ENCODE results near the gene PYGB.

Gene PYGB

DNA sequence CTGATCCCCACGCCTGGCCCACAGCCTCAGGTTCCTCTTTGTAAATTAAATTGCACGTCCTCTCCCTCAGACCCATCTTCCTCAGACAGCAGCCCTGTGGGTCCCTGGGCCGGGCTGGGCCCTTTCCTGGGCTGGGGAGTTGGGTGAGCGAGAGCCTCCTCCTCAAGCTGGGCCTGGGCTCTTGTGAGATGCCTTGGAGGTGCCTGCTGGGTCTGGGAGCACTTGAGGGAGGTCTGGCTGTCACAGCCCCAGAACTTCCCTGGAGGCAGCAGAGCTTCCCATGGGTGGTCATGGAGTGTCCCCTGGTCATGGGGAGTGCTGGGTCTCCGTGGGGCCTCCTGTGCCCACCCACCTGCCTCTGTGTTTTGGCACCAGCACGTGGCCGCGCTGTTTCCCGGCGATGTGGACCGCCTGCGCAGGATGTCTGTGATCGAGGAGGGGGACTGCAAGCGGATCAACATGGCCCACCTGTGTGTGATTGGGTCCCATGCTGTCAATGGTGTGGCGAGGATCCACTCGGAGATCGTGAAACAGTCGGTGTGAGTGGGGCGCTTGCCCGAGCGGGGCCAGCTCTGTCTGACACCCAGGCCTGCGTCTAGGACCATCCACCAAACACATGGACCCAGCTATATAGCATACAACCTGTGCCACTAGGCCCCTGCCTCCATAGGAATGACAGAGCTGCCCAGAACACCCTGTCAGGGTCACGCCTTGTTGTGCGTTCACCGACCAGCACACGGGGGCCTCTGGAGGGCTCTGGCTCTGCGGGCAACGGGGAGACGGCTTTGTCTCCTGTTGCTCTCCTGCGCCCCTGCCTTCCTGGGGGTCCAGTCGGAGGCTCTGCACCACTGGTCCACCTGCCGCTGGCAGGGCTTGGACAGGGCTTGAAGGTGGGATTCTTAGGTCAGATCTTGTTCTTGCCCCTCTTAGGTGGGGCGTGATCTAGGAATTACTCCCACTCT, 33.0 kb downstream of the PYGB start:
- DNase-seq (ENCODE audit: low read depth in 3 of 3, low spot score in 1 of 3), result no peak

DNA sequence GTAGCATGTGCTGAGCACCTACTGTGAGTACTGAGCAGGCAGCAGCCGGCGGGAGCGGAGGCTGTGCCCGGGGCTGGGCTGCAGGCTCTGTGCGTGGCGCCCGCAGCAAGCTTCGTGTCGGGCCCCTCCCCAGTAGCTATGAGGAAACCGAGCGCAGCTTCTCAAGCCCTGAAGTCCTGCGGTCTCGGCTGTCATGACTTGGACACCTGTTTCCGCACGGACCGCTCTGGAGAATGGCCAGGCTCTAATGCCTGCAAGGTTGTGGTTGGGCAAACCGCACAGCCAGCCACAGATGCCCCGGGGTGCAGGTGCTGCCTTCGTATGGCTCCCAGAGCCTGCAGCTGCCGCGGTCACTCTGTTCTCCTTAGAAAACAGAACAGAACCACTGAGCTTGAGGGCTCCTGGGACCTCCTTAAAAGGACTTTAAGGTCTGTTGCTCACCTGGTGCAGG, 33.7 kb downstream of the PYGB start:
- DNase-seq (ENCODE audit: low read depth in 3 of 3, low spot score in 1 of 3), result no peak

DNA sequence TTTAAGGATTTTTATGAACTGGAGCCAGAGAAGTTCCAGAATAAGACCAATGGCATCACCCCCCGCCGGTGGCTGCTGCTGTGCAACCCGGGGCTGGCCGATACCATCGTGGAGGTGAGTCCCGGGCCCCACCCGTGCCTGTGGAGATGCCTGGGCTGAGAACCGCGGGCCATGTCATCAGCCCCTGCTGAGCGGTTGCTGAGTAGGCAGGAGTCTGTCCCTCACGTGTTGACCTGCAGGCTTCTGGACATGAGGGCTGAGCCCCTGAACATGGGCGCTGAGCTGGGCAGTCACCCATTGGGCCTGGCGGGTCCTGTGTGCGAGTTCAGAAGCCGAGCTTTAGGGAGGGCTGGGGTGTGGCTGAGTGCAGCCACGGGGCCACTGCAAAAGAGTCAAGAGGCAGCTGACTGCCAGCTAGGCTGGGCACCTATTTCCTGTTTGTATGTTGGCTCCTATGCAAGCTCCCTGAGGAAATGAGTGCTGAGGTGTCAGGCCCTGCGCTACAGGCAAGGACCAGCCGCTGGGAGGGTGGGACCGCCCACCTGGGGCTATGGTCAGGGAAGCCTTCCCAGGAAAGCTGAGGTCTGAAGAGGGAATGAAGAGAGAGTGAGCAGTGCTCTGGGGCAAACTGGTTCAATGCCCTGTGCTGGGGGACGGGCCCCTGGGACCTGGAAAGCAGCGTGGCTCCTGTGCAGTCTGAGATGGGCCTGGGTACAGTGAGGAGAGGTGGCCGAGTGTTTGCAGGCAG, 34.3 kb downstream of the PYGB start:
- no peak for DNase-seq (ENCODE audit: low read depth in 3 of 3, low spot score in 1 of 3)

DNA sequence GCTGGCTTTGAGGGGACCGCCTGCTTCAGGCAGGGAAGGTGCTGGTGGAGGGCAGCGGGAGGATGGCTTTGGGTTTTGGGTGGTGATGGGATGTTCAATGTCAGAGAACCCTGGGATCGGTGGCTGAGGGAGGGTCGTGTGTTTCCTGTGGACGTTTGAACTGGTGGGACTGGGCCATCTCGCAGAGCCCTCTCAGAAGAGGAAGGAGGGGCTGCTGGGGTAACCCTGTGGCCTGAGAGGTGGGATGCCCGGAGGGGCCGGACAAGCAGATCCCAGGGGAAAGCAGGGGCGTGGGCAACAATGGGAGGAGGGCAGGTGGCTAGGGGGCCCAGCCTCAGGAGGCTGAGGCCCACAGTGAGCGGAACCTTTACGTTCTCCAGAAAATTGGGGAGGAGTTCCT, 34.9 kb downstream of the PYGB start:
- no peak for DNase-seq (ENCODE audit: low read depth in 3 of 3, low spot score in 1 of 3)

DNA sequence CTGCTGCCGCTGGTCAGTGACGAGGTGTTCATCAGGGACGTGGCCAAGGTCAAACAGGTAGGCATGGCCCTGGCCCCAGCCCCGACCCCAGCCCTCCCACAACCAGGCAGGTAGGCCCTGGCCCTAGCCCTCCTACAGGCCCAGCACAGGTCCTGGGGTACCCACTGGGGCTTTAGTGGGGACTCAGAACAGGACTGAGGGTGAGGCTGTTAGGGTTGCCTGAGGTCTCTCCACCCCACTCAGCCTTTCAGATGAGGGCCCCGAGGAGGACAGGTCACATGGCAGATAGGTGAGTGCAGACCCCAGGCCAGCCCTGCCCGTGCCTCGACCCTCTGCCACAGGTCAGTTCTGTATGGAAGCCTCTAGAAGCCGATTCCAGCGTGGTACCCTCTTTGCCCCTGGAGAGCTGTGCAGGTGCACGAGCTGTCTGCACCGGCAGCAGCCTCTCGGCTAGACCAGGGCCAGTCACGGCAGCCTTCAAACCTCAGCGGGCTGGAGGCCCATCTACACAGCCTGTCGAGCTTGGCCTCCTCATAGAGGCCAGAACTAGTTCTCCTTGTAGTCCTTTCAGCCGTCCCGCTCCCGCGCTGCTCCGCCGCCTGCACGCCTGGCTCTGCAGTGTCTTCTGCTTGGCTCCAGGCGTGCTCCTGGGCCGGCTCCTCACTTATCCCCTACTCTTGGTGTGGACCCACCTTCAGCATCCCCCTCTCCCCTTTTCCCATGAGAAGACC, 35.5 kb downstream of the PYGB start:
- DNase-seq (ENCODE audit: low read depth in 3 of 3, low spot score in 1 of 3), result no peak

DNA sequence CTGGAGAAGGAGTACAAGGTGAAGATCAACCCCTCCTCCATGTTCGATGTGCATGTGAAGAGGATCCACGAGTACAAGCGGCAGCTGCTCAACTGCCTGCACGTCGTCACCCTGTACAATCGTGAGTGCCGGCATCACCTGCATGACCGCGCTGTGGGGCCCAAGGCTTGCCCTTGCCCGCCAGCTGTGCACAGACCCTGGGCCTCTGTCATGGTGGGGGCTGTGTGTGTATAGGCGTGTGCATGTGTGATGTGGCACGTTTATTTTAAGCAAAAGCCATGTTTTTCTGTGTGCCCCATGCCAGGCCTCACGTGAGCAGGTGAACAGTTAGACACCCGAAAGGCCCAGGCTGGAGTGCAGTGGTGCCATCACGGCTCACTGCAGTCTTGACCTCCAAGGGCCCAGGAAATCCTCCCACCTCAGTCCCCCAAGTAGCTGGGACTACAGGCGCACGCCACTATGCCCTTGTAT, 36.3 kb downstream of the PYGB start:
- DNase-seq (ENCODE audit: low read depth in 3 of 3, low spot score in 1 of 3), result no peak

DNA sequence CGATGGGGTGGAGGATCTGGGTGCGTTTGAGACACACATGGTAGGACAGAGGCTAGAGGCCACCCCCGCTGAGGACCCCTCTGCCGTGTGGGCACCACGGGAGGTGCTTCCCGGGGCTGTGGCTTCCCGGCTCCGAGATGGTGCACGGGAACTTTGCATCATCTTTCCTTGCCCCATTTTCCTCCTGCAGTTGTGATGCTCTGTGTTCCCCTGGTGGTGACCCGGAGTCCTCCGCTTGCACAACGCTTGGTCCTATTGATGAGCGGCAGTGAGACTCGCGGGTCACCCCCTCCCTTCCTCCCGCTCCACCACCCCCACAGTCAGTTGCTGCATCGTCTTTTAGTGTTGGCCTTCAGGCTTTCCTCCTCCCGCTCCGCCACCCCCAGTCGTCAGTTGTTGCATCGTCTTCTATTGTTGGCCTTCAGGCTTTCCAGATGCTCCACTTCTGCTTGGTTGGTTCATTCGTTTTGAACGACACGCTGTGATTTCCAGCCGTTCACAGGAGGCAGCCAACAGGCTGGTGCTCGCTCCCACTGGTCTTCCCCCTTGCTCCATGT, 37.3 kb downstream of the PYGB start:
- DNase-seq (ENCODE audit: low read depth in 3 of 3, low spot score in 1 of 3), result no peak

DNA sequence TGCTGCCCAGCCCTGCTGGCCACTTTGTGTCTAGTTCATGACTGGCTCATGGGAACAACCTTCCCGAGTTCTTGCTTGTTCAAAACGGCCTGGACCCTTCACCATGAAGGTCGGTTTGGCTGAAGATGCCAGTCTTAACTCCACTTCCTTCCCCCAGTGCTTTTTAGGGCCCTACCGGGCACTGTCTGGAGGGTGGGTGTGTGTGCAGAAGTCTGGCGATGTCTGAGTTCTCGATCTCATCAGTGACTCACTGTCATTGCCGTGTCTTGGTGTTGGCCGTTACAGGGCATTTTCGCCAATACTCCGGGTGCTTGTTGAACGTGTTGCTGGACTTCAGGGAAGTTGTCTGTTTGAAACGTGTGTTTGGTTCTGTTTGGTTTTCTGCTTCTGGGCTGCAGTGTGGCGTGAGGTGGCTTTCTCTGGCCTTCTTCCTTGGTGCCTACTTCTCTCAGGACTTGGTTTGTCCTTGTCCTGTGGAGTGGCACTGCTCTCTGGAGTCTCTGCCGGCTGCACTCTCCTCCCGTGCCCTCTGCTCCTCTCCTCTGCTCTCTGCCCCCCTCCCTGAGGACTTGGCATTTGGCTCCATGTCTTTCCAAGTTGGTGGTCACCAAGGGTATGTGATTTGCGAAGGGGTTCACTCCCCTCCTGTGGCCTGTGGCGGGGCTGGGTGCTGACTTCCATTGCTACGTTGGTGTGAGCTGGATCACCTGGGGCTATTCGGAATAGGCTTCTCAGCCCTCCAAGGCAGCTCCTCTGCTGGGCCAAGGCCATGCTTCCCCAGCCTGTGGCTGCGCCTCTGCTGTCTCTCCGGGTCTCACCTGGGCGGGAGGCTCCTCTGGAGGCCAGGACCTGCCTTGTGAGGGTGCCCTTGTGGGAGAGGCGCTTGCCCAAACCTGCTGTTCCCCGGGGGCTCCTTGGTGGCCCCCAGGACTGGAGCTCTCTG, 38.2 kb downstream of the PYGB start:
- no peak for DNase-seq (ENCODE audit: low read depth in 3 of 3, low spot score in 1 of 3)

DNA sequence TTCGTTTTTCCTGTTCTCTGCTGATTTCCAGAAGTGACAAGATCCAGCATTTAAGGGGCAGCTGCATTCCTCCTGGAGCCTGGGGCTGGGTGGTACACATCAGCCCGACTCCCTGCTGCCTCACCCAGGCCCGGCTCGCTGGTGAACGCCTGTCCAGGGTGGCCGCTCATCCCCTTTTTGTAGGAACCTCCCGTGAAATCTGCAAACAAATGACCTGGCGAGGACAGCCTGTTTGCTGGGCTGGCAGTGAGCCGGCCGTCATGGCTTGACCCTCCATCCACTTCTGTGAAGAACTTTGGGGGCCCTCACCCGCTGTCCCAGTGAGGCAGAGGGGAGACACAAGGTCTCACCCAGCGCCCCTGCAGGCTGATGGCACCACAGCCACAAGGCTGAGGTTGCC, 39.0 kb downstream of the PYGB start:
- DNase-seq (ENCODE audit: low read depth in 3 of 3, low spot score in 1 of 3), result no peak

DNA sequence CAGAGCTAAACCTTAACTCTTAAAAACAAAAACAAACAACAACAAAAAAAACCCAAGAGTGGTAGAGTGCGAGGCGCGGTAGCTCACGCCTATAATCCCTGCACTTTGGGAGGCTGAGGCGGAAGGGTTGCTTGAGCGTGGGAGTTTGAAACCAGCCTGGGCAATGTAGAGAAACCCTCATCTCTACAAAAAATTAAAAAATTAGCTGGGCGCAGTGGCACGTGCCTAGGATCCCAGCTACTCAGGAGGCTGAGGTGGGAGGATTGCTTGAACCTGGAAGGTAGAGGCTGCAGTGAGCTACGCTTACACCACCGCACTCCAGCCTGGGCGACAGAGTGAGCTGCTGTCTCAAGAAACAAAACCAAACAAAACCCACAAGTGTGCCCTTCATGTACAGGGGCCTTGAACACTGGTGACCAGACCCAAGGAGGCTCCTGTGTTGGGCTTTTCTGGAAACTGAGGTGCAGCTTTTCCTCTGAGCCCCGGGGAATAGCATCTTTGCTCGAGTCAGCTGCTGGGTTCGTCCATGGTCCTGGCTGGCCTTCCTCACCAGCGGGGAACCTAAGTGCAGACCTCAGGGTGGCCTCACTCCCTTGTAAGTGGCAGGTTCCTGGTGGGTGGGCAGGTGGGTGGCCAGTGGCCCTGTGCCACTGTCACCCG, 39.9 kb downstream of the PYGB start:
- DNase-seq (ENCODE audit: low read depth in 3 of 3, low spot score in 1 of 3), result no peak

DNA sequence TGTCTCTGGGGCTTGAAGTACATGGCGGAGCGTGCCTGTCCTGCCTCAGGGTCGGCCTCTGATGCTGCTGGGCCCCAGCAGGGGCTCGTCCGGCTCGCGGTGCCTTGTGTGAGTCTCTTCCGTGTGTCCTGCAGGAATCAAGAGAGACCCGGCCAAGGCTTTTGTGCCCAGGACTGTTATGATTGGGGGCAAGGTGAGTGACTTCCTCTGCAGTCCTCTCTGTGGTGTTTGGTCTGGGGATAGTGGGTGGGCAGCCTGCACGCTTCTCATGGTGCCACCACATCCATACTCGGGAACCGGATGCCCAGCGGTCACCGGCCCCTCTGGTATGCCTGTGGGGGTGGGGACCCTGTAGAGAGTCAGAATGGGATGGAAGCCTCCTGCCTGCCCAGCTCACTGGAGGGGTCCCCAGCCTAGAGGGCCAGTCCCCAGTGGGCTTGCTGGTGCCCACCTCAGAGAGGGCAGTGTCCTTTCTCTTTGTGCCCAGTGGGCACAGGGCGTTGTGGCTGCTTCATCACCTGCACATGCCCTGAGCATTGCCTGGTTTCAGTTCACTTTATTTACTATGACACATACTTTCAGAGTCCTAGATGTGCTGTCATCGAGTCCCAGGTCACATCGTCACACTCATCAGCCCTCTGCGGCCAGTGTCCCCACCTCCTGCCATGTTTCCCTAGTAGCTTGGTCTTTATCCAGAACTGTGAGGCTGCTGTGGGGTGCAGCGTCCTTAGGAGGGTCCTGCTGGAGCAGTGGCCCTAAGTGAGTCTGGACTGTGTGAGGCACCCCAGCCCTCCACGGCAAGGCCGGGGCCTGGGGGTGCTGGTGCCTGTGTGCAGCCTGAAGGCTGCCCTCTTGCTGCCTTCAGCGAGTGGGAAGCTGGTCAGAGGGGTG, 40.7 kb downstream of the PYGB start:
- DNase-seq (ENCODE audit: low read depth in 3 of 3, low spot score in 1 of 3), result no peak

DNA sequence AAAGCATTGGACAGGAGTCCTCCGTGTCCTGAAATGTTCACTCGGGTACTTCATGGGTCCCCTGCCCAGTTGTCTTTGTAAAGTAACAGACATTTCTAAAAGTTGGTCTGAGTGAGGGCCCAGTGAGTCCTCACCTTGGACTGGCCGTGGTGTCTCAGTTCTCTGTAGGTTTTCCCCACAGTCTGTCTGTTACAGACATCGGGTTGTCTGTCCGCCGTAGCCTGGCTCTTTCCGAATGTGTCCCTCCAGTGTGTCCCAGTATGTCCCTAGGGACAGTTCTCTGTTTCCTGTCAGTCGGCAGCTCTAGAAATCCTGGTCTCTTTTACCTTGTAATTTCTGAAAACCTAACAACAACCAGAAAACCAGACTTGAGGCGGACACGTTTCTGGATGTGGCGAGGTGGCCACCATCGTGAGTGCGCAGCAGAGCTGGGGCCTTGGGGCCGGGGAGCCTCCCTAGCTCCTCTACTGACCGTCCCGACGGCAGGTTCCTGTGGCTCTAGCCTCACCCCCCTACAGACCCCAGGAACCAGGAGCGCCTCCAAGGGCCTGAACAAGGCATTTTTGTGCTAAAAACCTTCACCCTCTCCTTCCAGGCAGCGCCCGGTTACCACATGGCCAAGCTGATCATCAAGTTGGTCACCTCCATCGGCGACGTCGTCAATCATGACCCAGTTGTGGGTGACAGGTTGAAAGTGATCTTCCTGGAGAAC, 42.2 kb downstream of the PYGB start:
- no peak for DNase-seq (ENCODE audit: low read depth in 3 of 3, low spot score in 1 of 3)

DNA sequence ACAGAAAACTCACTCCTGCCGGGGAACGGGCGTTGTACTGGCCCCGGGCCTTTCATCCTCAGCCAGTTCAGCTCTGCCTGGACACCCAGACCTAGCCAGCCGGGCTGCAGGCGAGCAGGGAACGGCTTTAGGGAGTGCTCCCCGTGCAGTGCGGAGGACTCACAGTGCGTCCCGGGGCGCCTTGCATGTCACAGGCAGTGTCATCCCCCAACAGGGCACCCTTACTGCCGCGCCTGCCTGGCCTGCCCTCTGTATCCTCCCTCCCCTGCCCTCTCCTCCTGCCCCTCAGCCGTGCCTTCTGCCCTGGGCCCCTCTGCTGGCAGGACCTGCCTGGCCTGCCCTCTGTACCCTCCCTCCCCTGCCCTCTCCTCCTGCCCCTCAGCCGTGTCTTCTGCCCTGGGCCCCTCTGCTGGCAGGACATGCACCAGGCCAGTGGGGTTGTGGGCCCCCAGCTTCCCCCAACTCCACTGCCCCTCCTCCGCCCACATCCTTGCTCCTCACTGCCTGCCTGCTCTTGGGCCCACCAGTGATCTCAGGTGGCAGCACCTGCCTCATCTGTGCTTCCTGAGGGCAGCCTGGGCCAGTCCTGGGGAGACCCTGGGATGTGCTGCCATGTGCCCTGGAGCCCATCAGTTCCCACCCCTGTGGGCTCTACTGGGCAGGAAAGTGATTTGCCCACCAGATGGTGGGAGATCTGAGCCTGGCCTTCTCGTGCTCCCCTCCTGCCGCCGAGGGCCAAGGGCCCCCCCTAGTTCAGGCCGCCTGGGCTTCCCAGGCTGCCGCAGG, 43.0 kb downstream of the PYGB start:
- no peak for DNase-seq (ENCODE audit: low read depth in 3 of 3, low spot score in 1 of 3)

DNA sequence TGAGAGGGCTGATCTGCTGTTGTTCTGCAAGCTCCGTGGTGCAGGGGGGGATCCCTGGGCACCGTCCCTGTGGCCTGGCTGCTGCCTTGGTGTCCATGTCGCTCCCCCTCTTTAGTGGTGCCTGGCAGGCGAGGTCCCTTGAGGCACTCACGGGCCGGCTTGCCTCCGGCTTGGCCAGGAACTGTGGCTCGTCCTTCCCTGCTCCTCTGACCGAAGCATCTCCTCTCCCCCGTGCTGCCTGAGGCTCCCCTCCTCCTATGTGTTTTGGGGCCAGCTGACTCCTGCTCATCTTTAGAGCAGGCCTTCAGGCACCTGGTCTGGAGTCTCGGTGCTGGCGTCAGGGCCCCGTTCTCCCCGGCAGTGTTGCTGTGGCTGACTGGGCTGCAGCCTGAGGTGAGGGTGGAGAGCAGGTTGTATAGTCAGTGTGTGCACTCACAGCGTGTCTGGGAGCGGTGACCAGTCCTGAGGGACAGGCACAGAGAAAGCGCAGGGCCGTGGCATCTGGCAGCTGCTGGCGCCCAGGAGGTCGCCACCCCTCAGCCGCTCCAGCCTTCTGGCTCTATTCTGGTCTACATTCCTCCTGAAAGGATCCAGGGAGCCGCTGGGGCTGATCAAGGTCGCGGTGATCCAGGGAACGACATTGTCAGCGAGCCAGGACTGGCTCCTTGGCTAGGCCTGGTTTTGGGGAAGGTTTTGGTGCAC, 43.7 kb downstream of the PYGB start:
- DNase-seq (ENCODE audit: low read depth in 3 of 3, low spot score in 1 of 3), result no peak

DNA sequence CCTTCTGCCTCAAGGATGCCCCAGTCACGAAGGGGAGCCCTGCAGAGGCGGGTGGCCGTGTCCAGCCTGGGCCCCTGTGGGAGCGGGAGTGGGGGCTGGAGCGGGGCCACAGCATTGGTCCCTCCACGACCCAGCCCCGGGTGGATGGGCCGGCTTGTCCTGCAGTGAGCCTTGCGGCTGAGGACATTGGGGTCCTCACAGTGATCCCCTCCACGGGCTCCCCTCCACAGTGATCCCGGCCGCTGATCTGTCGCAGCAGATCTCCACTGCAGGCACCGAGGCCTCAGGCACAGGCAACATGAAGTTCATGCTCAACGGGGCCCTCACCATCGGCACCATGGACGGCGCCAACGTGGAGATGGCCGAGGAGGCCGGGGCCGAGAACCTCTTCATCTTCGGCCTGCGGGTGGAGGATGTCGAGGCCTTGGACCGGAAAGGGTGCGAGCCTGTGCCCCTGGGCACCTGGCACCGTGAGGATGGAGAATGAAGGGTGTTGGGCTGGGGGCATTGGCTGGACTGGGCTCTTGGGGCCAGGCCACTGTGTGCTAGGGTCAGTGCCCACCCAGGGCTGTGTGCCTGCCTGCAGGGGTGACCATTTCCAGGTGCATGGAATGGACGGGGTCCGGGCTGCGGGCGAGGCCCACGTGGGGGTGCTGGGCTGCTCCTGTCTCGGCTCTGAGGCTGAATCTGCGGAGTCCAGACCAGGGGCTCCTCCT, 44.4 kb downstream of the PYGB start:
- DNase-seq (ENCODE audit: low read depth in 3 of 3, low spot score in 1 of 3), result no peak

DNA sequence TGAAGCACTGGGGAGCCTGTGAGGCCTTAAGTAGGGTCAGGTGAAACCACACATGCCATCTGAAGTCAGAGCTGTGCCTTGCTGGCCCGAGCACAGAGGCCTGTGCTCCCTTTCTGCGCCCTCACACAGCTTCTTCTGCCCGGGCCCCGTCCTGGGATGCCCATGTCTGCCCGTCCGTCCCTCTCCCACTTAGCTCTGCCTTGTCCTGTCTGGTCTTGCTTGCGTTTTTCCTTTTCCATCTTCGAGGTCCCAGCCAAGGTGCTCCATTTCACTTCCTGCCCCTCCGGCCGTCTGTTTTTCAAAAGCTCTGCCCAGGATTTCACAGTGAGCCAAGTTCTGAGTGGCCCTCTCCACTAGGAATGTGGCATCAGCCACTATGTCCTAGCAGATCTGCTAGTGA, 45.6 kb downstream of the PYGB start:
- DNase-seq (ENCODE audit: low read depth in 3 of 3, low spot score in 1 of 3), result no peak
